Neural progenitor cell (in vitro differentiated cells): ENCODE measurements around the gene COL21A1. TPM values are rescaled to one million over a fixed set of nuclear protein-coding genes. Genes with fewer than 3 reads are reported as not detected.

Experiments
- DNase-seq: peaks from one replicate; pipeline ENCODE4 v3.0.0-alpha.2; 2016; ENCODE audit warnings: low spot score
- H2AFZ ChIP-seq: fragments of 200-600 bp; sonication (generic); replicated peaks from 2 replicates; pipeline ENCODE4 v1.6.1; 2016; ENCODE audit warnings: antibody characterized with exemption
- H3F3A ChIP-seq: fragments of 200-600 bp; sonication (generic); 2 replicates; pipeline ENCODE4 v1.6.1; 2016; ENCODE audit warnings: antibody characterized with exemption, low read depth
- H3K27ac ChIP-seq: fragments of 200-600 bp; sonication (generic); 2 replicates; pipeline ENCODE4 v1.5.1; 2016; ENCODE audit warnings: mild to moderate bottlenecking
- H3K27me3 ChIP-seq: fragments of 200-600 bp; sonication (generic); 2 replicates; pipeline ENCODE4 v1.6.1; 2016; ENCODE audit warnings: mild to moderate bottlenecking, moderate library complexity
- H3K36me3 ChIP-seq: fragments of 200-600 bp; sonication (generic); 2 replicates; pipeline ENCODE4 v1.5.1; 2016
- H3K4me1 ChIP-seq: fragments of 200-600 bp; sonication (generic); 2 replicates; pipeline ENCODE4 v1.6.1; 2016; ENCODE audit warnings: mixed run types
- H3K4me2 ChIP-seq: fragments of 200-600 bp; sonication (generic); 2 replicates; pipeline ENCODE4 v1.6.1; 2016
- H3K4me3 ChIP-seq: fragments of 200-600 bp; sonication (generic); 2 replicates; pipeline ENCODE4 v1.5.1; 2016
- H3K79me2 ChIP-seq: fragments of 200-600 bp; sonication (generic); 2 replicates; pipeline ENCODE4 v1.6.1; 2016; ENCODE audit warnings: low read depth
- H3K9ac ChIP-seq: fragments of 200-600 bp; sonication (generic); 2 replicates; pipeline ENCODE4 v1.6.1; 2016
- H3K9me3 ChIP-seq: fragments of 200-600 bp; sonication (generic); 2 replicates; pipeline ENCODE4 v1.5.1; 2016; ENCODE audit warnings: low read depth
- H4K20me1 ChIP-seq: fragments of 200-600 bp; sonication (generic); 2 replicates; pipeline ENCODE4 v1.6.1; 2016; ENCODE audit warnings: low read depth
- H3K27ac Mint-ChIP-seq: 3 replicates; pipeline ENCODE4 v1.8.0; 2021; ENCODE audit warnings: mixed read lengths
- H3K27me3 Mint-ChIP-seq: 2 replicates; pipeline ENCODE4 v1.8.0; 2022; ENCODE audit warnings: low read depth, mild to moderate bottlenecking, inconsistent platforms, moderate library complexity, mixed read lengths; ENCODE audit not compliant: insufficient read depth
- H3K36me3 Mint-ChIP-seq: 3 replicates; pipeline ENCODE4 v1.8.0; 2021; ENCODE audit warnings: mixed read lengths
- H3K4me1 Mint-ChIP-seq: 3 replicates; pipeline ENCODE4 v1.8.0; 2021; ENCODE audit warnings: mixed read lengths
- H3K4me3 Mint-ChIP-seq: 3 replicates; pipeline ENCODE4 v1.8.0; 2021; ENCODE audit warnings: mild to moderate bottlenecking, moderate library complexity, mixed read lengths
- H3K9me3 Mint-ChIP-seq: 3 replicates; pipeline ENCODE4 v1.8.0; 2020; ENCODE audit warnings: mixed read lengths
- CTCF ChIP-seq: fragments of 200-600 bp; sonication (generic); IDR thresholded peaks from 2 replicates; pipeline ENCODE4 v1.5.1; 2017; ENCODE audit warnings: antibody characterized with exemption, mild to moderate bottlenecking
- EZH2 ChIP-seq: fragments of 200-600 bp; sonication (generic); IDR thresholded peaks from 2 replicates; pipeline ENCODE4 v1.6.1; 2017; ENCODE audit warnings: antibody characterized with exemption, mild to moderate bottlenecking, moderate library complexity
- EZH2phosphoT487 ChIP-seq: fragments of 200-600 bp; sonication (generic); IDR thresholded peaks from 2 replicates; pipeline ENCODE4 v1.6.1; 2017; ENCODE audit warnings: antibody characterized with exemption
- total RNA-seq: library from RNA; depleted of rRNA; stranded (reverse); fragments of >200 nt; gene quantifications from 2 replicates; pipeline ENCODE4 v1.2.3, GENCODE V29; 2015; ENCODE audit warnings: low replicate concordance

Gene COL21A1
- total RNA-seq, 1 donor from 2014 or later: 0.95 TPM

- no peaks in the 10 kb centered on the region for H4K20me1 ChIP-seq
- no peaks in the 10 kb centered on the region for H3F3A ChIP-seq
- no peak for TF ChIP-seq EZH2
- TF ChIP-seq EZH2phosphoT487: no peak
- no peak for TF ChIP-seq CTCF
- H2AFZ ChIP-seq: no peak overlapping the region
- Mint-ChIP-seq H3K27ac (no peak overlapping the region), H3K27me3 (peaks cover 3% of the 10 kb centered on the region), H3K4me1 (no peaks in the 10 kb centered on the region), H3K36me3 (no peaks in the 10 kb centered on the region), H3K4me3 (no peak overlapping the region), H3K9me3 (no peaks in the 10 kb centered on the region)
- no peaks in the 10 kb centered on the region for H3K79me2 ChIP-seq
- H3K4me1 ChIP-seq: no peaks in the 10 kb centered on the region
- no peak overlapping the region for H3K27ac ChIP-seq
- no peaks in the 10 kb centered on the region for H3K9me3 ChIP-seq
- H3K4me2 ChIP-seq: no peak overlapping the region
- no peaks in the 10 kb centered on the region for H3K27me3 ChIP-seq
- DNase-seq: no peak
- H3K9ac ChIP-seq: no peak overlapping the region
- H3K4me3 ChIP-seq: no peak overlapping the region
- no peaks in the 10 kb centered on the region for H3K36me3 ChIP-seq
These were observed 98.7 kb downstream of the COL21A1 start for GRCh38 chr6:56148488-56149186.

- no peaks in the 10 kb centered on the region for H3K9me3 ChIP-seq
These were observed 99.6 kb downstream of the COL21A1 start for GRCh38 chr6:56147766-56148165.

GRCh38 chr6:56146086-56146485, 101.3 kb downstream of the COL21A1 start:
- Mint-ChIP-seq H3K4me1 (no peaks in the 10 kb centered on the region), H3K27ac (no peak overlapping the region), H3K36me3 (no peaks in the 10 kb centered on the region), H3K4me3 (no peak overlapping the region), H3K9me3 (no peaks in the 10 kb centered on the region), H3K27me3 (peaks cover 5% of the 10 kb centered on the region)
- Histone ChIP-seq H4K20me1 (no peaks in the 10 kb centered on the region), H3K9me3 (no peaks in the 10 kb centered on the region), H3K9ac (no peak overlapping the region), H3K27me3 (no peaks in the 10 kb centered on the region), H3K4me3 (no peak overlapping the region), H2AFZ (no peak overlapping the region), H3K79me2 (no peaks in the 10 kb centered on the region), H3K4me2 (no peak overlapping the region), H3K36me3 (no peaks in the 10 kb centered on the region), H3K4me1 (no peaks in the 10 kb centered on the region), H3F3A (no peaks in the 10 kb centered on the region), H3K27ac (no peak overlapping the region)
- TF ChIP-seq EZH2 (no peak), EZH2phosphoT487 (no peak), CTCF (no peak)
- no peak for DNase-seq

More at GRCh38 chr6:56147766-56148165, 99.6 kb downstream of the COL21A1 start:
- no peak for DNase-seq
- no peaks in the 10 kb centered on the region for H3K27me3 ChIP-seq
- Mint-ChIP-seq H3K4me3 (no peak overlapping the region), H3K4me1 (no peaks in the 10 kb centered on the region), H3K9me3 (no peaks in the 10 kb centered on the region), H3K27ac (no peak overlapping the region), H3K36me3 (no peaks in the 10 kb centered on the region), H3K27me3 (peaks cover 5% of the 10 kb centered on the region)
- no peak overlapping the region for H3K4me2 ChIP-seq
- TF ChIP-seq EZH2: no peak
- no peak for TF ChIP-seq EZH2phosphoT487
- no peak for TF ChIP-seq CTCF
- H3K79me2 ChIP-seq: no peaks in the 10 kb centered on the region
- H3F3A ChIP-seq: no peaks in the 10 kb centered on the region
- H3K27ac ChIP-seq: no peak overlapping the region
- no peak overlapping the region for H3K4me3 ChIP-seq
- H4K20me1 ChIP-seq: no peaks in the 10 kb centered on the region
- no peak overlapping the region for H3K9ac ChIP-seq
- H3K36me3 ChIP-seq: no peaks in the 10 kb centered on the region
- no peak overlapping the region for H2AFZ ChIP-seq
- no peaks in the 10 kb centered on the region for H3K4me1 ChIP-seq
